HCT116 (cell line): ENCODE results near the gene RHBDD3. TPM values are rescaled to one million over a fixed set of nuclear protein-coding genes. Genes with fewer than 3 reads are reported as not detected.

Experiments used
- ATAC-seq: fragments of 200-7000 bp; cut with Tn5 transposase; 2 replicates; pipeline ENCODE4 v1.9.1; 2020; ENCODE audit warnings: mild to moderate bottlenecking, moderate library complexity
- BruUV-seq: library from RNA; stranded (reverse); fragments of 400-500 nt; replicated peaks from 2 replicates; lab custom pipeline; 2021; lab: Mats Ljungman, UMichigan
- CTCF ChIA-PET: fragments of 300-600 bp; sonication (Branson Sonifier 250); formaldehyde crosslinking; loops from one replicate; lab custom pipeline; 2021; ENCODE audit warnings: antibody characterized with exemption; lab: Charles Lee
- POLR2A ChIA-PET: fragments of 300-600, 350-600 bp; sonication (Branson Sonifier 250); formaldehyde crosslinking; loops from one replicate; lab custom pipeline; 2021; ENCODE audit warnings: antibody characterized with exemption; lab: Charles Lee
- RAD21 ChIA-PET, 2 experiments: fragments of 300-600 bp; sonication (Branson Sonifier 250); formaldehyde crosslinking; loops; one replicate each; lab custom pipeline; 2023; ENCODE audit warnings: low total read pairs in 2 of 2; ENCODE audit not compliant: uncharacterized antibody in 2 of 2, unreplicated experiment in 2 of 2, low non-redundant PET in 1 of 2; lab: Charles Lee
- DNase-seq: peaks from one replicate; pipeline ENCODE4 v3.0.0-alpha.2; 2010; ENCODE audit warnings: low read depth, low spot score
- H2AFZ ChIP-seq: fragments of 200-600 bp; shearing (Covaris generic), sonication (generic); 2 replicates; pipeline ENCODE4 v1.6.1; 2017; ENCODE audit warnings: low read depth, mixed run types, mixed read lengths, antibody characterized with exemption, low read length; ENCODE audit not compliant: poor library complexity, severe bottlenecking
- H3K27ac ChIP-seq: 2 replicates; pipeline ENCODE4 v1.5.1; 2012; ENCODE audit warnings: low read depth, low read length
- H3K27me3 ChIP-seq: fragments of 200-600 bp; sonication (generic); 2 replicates; pipeline ENCODE4 v1.6.1; 2016; ENCODE audit warnings: mixed run types, low read length, mixed read lengths; ENCODE audit not compliant: insufficient read depth
- H3K36me3 ChIP-seq, 2 experiments: fragments of 200-500 bp in 1 of 2; fragments of 200-600 bp in 1 of 2; sonication (Bioruptor generic) in 1 of 2; sonication (generic) in 1 of 2; 2 replicates each; pipeline versions ENCODE4 v1.5.1 to v1.6.1; 2014 to 2016; ENCODE audit warnings: low read length in 2 of 2, inconsistent platforms in 1 of 2, mixed read lengths in 1 of 2, mixed run types in 1 of 2; ENCODE audit not compliant: insufficient read depth in 2 of 2, control insufficient read depth in 1 of 2
- H3K4me1 ChIP-seq, 2 experiments: fragments of 200-600 bp in 1 of 2; sonication (generic) in 1 of 2; 2 replicates each; pipeline versions ENCODE4 v1.5.1 to v1.6.1; 2012 to 2017; ENCODE audit warnings: low read length in 2 of 2, inconsistent platforms in 1 of 2, mild to moderate bottlenecking in 1 of 2, mixed read lengths in 1 of 2, mixed run types in 1 of 2, moderate library complexity in 1 of 2; ENCODE audit not compliant: insufficient read depth in 2 of 2, control insufficient read depth in 1 of 2
- H3K4me2 ChIP-seq: fragments of 200-600 bp; sonication (generic); 2 replicates; pipeline ENCODE4 v1.6.1; 2017; ENCODE audit warnings: mixed run types, low read length, mixed read lengths
- H3K4me3 ChIP-seq, 2 experiments: fragments of 200-600 bp in 1 of 2; sonication (generic) in 1 of 2; replicated peaks in 1 of 2; 2 replicates each; pipeline ENCODE4 v1.5.1; 2011 to 2016; ENCODE audit warnings: low read length in 2 of 2, control low read depth in 1 of 2, low read depth in 1 of 2, mild to moderate bottlenecking in 1 of 2, mixed read lengths in 1 of 2, mixed run types in 1 of 2
- H3K79me2 ChIP-seq: fragments of 200-600 bp; sonication (generic); 2 replicates; pipeline ENCODE4 v1.6.1; 2017; ENCODE audit warnings: mild to moderate bottlenecking, mixed run types, low read length, moderate library complexity, mixed read lengths; ENCODE audit not compliant: insufficient read depth
- H3K9ac ChIP-seq: fragments of 200-600 bp; sonication (generic); 2 replicates; pipeline ENCODE4 v1.6.1; 2016; ENCODE audit warnings: low read length, mixed read lengths
- H3K9me2 ChIP-seq: fragments of 200-600 bp; sonication (generic), shearing (Covaris generic); 2 replicates; pipeline ENCODE4 v1.6.1; 2017; ENCODE audit warnings: mixed run types, mild to moderate bottlenecking, moderate library complexity; ENCODE audit not compliant: insufficient read depth
- H3K9me3 ChIP-seq, 2 experiments: fragments of 200-500 bp in 1 of 2; fragments of 200-600 bp in 1 of 2; sonication (Bioruptor generic) in 1 of 2; sonication (generic) in 1 of 2; 2 replicates each; pipeline ENCODE4 v1.6.1; 2014 to 2017; ENCODE audit warnings: low read length in 2 of 2, mixed read lengths in 2 of 2, inconsistent platforms in 1 of 2, low read depth in 1 of 2, mild to moderate bottlenecking in 1 of 2, mixed run types in 1 of 2, moderate library complexity in 1 of 2; ENCODE audit not compliant: control insufficient read depth in 1 of 2, insufficient read depth in 1 of 2
- H4K20me1 ChIP-seq: fragments of 200-600 bp; sonication (generic), shearing (Covaris generic); 2 replicates; pipeline ENCODE4 v1.6.1; 2017; ENCODE audit warnings: mixed run types, mild to moderate bottlenecking, moderate library complexity; ENCODE audit not compliant: insufficient read depth
- ATF3 ChIP-seq: IDR thresholded peaks from 2 replicates; pipeline ENCODE4 v1.6.1; 2012
- CBX3 ChIP-seq: IDR thresholded peaks from 2 replicates; pipeline ENCODE4 v1.6.1; 2012; ENCODE audit warnings: low read depth
- CEBPB ChIP-seq: IDR thresholded peaks from 2 replicates; pipeline ENCODE4 v1.6.1; 2012; ENCODE audit warnings: low read depth
- ELF1 ChIP-seq: IDR thresholded peaks from 2 replicates; pipeline ENCODE4 v1.6.1; 2012; ENCODE audit warnings: low read depth, borderline replicate concordance
- EZH2 ChIP-seq: fragments of 200-600 bp; sonication (generic); IDR thresholded peaks from 2 replicates; pipeline ENCODE4 v1.6.1; 2017; ENCODE audit warnings: antibody characterized with exemption, mixed run types
- EZH2phosphoT487 ChIP-seq: fragments of 200-600 bp; IDR thresholded peaks from 2 replicates; pipeline ENCODE4 v1.6.1; 2018; ENCODE audit warnings: antibody characterized with exemption, borderline replicate concordance
- FOSL1 ChIP-seq: IDR thresholded peaks from 2 replicates; pipeline ENCODE4 v1.6.1; 2012; ENCODE audit warnings: low read depth
- JUND ChIP-seq: IDR thresholded peaks from 2 replicates; pipeline ENCODE4 v1.6.1; 2012
- MAX ChIP-seq: IDR thresholded peaks from 2 replicates; pipeline ENCODE4 v1.6.1; 2012
- POLR2A ChIP-seq: IDR thresholded peaks from 2 replicates; pipeline ENCODE4 v1.7.0; 2011; ENCODE audit warnings: borderline replicate concordance; ENCODE audit not compliant: insufficient read depth, insufficient read length; ENCODE audit errors: extremely low read depth
- POLR2AphosphoS5 ChIP-seq: IDR thresholded peaks from 2 replicates; pipeline ENCODE4 v1.6.1; 2011; ENCODE audit warnings: mild to moderate bottlenecking, low read depth, low read length, moderate library complexity
- RAD21 ChIP-seq: IDR thresholded peaks from 2 replicates; pipeline ENCODE4 v1.6.1; 2012; ENCODE audit warnings: low read depth, mild to moderate bottlenecking
- REST ChIP-seq: IDR thresholded peaks from 2 replicates; pipeline ENCODE4 v1.6.1; 2012; ENCODE audit warnings: low read depth
- SIN3A ChIP-seq: IDR thresholded peaks from 2 replicates; pipeline ENCODE4 v1.6.1; 2012; ENCODE audit warnings: low read depth
- SP1 ChIP-seq: IDR thresholded peaks from 2 replicates; pipeline ENCODE4 v1.6.1; 2012; ENCODE audit warnings: low read depth
- SRF ChIP-seq: IDR thresholded peaks from 2 replicates; pipeline ENCODE4 v1.6.1; 2012; ENCODE audit warnings: low read depth
- TCF7L2 ChIP-seq: IDR thresholded peaks from 2 replicates; pipeline ENCODE4 v1.7.0; 2011; ENCODE audit warnings: borderline replicate concordance, inconsistent platforms; ENCODE audit not compliant: insufficient read depth, insufficient read length; ENCODE audit errors: extremely low read depth
- YY1 ChIP-seq: IDR thresholded peaks from 2 replicates; pipeline ENCODE4 v1.6.1; 2011; ENCODE audit warnings: low read length, low read depth, moderate library complexity, mild to moderate bottlenecking; ENCODE audit not compliant: insufficient replicate concordance; ENCODE audit errors: extremely low read depth
- ZBTB33 ChIP-seq: IDR thresholded peaks from 2 replicates; pipeline ENCODE4 v1.6.1; 2011; ENCODE audit warnings: mild to moderate bottlenecking, low read length, moderate library complexity; ENCODE audit not compliant: insufficient replicate concordance; ENCODE audit errors: extremely low read depth
- ZNF274 ChIP-seq: fragments of 200-500 bp; sonication (Bioruptor generic); IDR thresholded peaks from 2 replicates; pipeline ENCODE4 v1.6.1; 2014; ENCODE audit warnings: mild to moderate bottlenecking, low read depth, low read length, inconsistent platforms
- intact Hi-C: fragments of 100-400 bp; cut with micrococcal nuclease; formaldehyde crosslinking; loops from 2 replicates; pipeline ENCODE4 v1.10.0; 2022
- total RNA-seq: library from RNA; stranded (reverse); gene quantifications from one replicate; pipeline ENCODE4 v1.2.1, GENCODE V29; 2021; ENCODE audit not compliant: unreplicated experiment

RHBDD3 gene
- total RNA-seq, 1 experiment from 2014 or later, result 30.2 TPM

GRCh38 chr22:29254286-29254660, 13.5 kb downstream of the RHBDD3 start:
- no peaks in the 10 kb centered on the region for H3K36me3 ChIP-seq
- TF ChIP-seq POLR2A (no peak), REST (no peak), EZH2 (no peak), CEBPB (no peak), JUND (no peak), YY1 (no peak), SIN3A (no peak), FOSL1 (no peak), ELF1 (no peak), SRF (no peak), SP1 (no peak), POLR2AphosphoS5 (no peak), CBX3 (no peak), TCF7L2 (no peak), MAX (no peak), EZH2phosphoT487 (no peak), ZNF274 (no peak), ATF3 (no peak), ZBTB33 (no peak), RAD21 (no peak)
- H3K4me2 ChIP-seq, result no peak overlapping the region
- no peaks in the 10 kb centered on the region for H3K79me2 ChIP-seq
- no peak for ATAC-seq
- no peaks in the 10 kb centered on the region for H4K20me1 ChIP-seq
- H3K27me3 ChIP-seq, result no peaks in the 10 kb centered on the region
- no peak overlapping the region for H3K9ac ChIP-seq
- no peaks in the 10 kb centered on the region; a peak in 1 of 4 replicates for H3K4me1 ChIP-seq
- DNase-seq, result no peak
- no TSS peak for BruUV-seq
- no peak overlapping the region for H2AFZ ChIP-seq
- ChIA-PET RAD21 (no interaction called here), CTCF (interaction anchor here (1.4 kb wide), 1 partner anchor 9 kb away, joined by 3 read pairs; no protein-coding TSS in a partner anchor), POLR2A (no interaction called here)
- intact Hi-C loops, result no loop called here
- no peaks in the 10 kb centered on the region for H3K9me2 ChIP-seq
- no peak overlapping the region for H3K4me3 ChIP-seq
- H3K27ac ChIP-seq, result no peak overlapping the region
- H3K9me3 ChIP-seq, result no peaks in the 10 kb centered on the region
